GM18511 (cell line): ENCODE data around the gene PTCD2.

Source experiments
- ATAC-seq: cut with Tn5 transposase; IDR thresholded peaks from one replicate; pipeline ENCODE4 v1.9.1; 2021; ENCODE audit warnings: mild to moderate bottlenecking, moderate library complexity; ENCODE audit not compliant: unreplicated experiment

The PTCD2 gene

DNA sequence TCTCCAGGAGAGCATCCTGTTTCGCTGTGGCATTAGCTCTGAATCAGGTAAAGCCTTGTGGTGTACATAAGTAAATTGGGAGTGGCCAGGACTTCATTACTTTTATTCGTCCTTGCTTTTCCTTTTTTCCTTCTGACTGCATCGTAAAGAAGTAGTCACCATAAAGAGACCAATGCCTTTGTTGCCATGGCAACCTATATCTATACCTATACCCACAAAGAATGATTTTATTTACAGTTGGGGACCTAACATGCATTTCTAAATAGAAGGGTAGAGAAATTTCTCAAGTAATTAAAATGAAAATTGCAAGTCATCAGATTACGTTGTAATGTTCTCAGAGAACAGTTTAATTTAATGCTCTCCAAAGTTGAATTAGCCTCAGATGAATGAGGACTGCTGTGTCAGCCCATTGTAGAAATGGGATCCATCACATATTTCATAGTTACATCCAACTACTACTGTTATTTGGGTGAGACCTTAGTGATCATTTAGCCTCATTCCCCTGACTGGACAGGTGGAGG, 18.6 kb downstream of the PTCD2 start:
- ATAC-seq, result no peak

DNA sequence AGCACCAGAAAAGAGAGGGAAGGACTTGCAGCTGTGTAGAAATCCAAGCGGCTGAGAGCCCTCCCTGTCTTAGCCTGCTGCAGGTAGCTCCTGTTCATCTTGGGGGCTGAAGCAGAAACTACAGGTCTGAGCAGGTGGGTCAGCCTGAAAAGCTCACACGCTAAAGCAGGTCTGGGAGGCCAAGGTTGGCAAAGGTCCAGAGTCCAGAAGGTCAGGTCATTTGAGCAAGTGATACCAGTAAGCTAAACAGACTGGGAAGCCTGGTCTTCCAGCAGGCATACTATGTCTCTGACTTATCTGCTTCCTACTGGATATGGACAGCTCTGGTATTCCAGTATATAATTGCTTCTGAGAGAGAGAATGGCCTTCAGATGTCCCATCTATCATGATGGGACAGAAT, 26.2 kb downstream of the PTCD2 start:
- no peak for ATAC-seq

DNA sequence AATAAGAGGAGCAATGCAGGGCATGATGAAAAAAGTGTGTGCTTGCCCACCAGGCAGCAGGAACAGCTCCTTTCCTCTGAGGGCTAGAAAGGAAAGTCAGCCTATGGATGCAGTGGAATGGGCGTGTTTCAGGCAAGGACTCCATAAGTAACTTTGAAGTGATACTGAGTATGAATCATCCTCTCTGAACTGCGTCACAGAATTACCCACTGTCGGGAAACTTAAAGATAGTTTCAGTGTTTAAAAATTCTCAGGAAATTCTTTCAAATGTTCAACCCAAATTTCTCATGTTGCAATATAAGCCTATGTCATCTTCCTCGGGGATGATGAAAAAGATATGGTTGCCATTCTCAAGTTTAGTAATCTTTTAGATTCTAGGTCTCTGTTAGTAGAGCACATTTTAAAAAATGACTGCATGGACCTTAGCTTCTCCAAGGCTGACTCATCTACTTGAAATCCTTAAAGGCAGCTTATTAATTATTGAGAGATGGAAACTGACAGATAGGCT, 27.7 kb downstream of the PTCD2 start:
- no peak for ATAC-seq

DNA sequence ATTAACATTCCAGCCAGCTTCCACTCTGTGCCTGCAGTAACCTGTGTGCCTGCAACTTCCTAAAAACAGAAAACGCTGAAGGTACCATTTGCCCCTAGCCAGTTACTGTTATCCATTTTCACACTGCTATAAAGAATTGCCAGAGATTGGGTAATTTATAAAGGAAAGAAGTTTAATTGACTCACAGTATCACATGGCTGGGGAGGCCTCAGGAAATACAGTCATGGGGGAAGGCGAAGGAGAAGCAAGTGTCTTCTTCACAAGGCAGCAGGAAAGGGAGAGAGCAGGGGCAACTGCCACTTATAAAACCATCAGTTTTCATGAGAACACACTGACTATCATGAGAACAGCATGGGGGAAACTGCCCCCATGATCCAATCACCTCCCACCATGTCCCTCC, 31.2 kb downstream of the PTCD2 start:
- no peak for ATAC-seq

DNA sequence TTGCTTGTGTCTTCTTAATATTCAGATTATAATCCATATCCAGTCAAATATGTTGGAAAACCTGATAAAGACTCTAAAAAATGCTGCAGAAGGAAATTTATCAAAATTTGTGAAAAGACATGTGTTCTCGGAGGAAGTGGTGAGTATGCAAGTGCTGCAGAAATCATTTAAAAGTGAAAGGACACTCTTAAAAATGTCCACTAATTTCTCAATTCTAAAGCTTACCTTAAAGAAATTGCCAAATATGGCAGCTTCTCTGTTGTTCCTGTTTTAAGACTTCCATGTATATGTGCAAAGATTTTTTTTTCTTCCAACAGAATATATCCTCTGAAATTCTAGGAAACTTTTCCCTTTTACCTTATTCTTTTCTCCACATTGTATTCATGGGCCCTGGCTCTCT, 32.4 kb downstream of the PTCD2 start:
- ATAC-seq, result no peak

DNA sequence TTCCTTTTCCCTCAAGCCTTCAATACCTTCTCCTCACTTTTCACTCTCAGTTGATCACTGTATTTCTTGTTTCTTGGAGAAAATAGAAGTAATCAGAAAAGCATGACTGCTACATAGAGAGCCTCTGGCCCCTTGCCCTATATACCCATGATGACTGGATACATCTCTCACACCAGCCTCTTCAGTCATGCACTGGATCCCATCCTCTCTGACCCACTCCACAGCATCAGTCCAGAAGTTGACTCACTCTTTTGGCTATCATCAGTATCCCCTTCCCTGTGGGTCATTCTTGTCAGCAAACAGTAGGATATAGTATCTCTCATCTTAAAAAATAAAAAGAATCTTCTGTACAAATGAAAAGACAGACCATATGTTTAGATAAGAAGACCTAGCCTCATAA, 32.9 kb downstream of the PTCD2 start:
- no peak for ATAC-seq

DNA sequence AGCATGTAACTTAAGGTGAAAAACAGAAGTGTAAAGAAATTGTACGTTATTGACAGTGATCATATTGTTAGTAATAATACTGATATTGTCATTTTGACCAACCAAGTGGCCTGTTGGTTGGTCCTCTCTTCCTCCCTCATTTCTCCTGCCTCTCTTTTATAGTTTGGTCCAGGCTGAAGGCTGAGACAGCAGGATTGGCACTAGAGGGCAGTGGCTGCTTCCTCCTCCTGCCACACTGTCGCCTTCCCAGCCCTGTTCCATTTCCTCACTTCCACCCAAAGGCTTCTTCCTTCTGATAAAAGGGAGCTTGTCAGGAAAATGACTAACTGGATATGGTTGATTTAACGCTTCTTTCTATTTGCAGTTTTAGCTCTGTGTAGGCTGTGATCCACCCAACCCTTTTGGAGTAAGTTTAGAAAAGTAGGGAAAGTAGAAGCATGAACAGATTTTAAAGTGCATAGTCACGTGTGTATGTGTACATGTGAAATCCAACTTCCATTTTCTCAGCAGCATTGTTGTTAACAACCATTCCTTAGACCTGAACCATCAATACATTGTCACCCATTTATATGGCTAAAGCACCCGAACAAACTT, 35.6 kb downstream of the PTCD2 start:
- ATAC-seq, result no peak

DNA sequence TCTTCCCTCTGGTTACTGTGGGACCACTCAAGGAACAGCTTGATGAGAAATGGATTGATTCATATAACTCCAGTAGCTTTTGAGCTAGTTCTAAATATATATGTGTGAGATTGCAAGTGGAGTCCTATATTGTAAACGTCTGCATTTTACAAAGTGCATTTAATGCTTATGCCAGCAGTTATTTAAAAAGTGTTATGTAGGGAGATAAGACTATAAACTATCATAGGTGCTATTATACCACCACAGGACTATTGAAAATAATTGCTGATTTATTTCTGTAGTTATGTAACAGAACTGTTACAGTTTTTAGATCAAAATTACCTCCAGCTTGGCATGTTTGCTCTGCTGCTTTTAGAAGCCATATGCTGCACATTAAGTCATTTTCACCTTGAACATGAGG, 36.2 kb downstream of the PTCD2 start:
- no peak for ATAC-seq

DNA sequence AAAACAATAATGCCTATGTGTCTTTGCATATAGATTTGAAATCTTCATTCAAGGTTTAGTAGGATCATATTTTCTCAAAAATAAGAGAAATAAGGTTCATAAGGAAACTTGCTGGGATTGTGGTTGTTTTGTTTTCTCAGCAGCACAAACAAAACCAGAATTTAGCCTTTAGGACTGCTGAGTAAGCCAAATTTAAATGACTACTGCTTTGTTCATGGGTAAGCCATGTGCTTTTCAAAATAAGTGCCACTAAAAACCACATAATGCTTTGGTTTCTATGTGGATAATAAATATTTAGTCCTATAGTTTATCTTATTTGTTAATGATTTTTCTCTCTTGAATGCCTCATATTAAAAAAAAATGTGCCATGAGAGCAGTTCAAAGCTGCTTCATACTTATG, 38.8 kb downstream of the PTCD2 start:
- no peak for ATAC-seq

DNA sequence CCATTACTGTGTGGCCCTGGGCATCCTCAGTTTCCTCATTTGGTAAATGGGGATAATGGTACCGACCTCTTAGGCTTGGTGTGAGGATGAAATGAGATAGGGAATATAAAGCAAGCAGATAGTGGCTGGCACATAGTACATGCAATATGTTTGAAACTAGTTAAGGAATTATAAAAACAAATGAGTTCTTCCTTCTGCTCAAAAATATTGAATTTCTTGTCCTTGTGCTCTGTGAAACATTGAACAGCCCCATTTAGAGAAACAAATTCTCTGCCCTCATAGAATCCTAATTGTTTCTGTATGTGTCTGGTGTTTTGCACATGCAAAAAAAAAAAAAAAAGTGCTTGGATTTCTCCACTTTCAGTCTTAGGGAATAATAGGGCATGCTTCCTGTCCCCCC, 39.7 kb downstream of the PTCD2 start:
- no peak for ATAC-seq

DNA sequence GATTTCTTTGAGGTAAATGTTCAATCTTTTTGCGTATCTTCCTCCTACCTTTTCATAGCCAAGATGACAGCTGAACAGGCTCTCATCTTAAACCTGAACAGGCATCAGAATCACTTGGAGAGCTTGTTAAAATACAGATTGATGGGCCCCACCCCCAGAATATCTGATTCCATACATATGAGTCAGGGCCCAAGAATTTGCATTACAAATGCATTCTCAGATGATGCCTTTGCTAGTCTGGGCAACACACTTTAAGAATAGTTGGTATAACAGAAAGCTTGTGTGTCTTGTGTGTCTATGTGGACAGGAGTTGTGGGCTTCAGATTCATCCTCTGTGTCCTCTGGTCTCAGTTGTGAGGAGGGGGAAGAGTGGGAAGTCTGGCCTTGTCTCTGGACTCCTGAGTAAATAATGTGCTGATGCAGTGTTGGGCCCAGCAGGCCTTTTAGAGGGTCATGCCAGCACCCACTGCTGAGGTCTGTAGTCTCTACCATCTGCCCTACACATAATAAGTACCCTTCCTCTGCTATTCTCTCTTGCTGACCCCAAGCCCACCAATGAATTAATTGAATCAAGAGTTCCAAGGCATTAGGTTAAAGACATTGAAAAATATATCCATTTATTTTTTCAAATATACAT, 43.1 kb downstream of the PTCD2 start:
- no peak for ATAC-seq

DNA sequence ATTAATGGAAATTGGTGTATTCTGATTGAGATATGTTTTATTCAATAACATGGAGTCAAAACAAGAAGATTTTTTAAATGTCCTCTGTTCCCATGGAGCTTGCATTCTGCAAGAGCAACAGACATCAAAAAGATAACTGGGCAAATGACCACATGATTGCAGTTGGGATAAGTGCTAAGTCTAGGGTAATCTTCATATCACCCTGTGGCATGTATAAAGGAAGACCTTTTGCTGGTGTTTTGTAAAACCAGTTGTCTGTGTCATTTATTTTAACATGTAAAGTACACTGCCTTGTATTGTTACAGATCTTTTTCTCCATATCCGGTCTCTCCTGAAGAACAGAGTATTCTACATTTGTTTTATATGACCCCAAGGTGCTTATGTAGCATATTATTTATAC, 44.0 kb downstream of the PTCD2 start:
- no peak for ATAC-seq

DNA sequence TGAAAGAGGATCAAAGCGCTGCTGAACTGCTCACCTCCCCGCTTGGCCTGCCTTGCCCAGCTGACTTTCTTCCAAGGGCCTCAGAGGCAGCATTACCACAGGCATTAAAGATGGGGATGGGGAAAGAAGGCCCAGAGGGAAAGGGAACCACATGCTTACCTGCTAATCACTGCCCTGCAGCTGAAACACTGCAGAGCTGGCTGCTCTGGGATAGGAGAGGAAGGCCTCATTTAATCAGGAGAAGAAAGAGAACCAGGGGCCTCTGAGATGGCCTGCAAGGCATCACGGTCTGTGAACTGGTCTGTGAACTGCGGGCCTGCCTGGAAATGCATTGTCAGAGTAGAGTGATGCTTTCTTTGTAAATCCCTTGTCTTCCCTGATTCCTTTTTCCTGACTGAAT, 44.8 kb downstream of the PTCD2 start:
- ATAC-seq, result no peak

DNA sequence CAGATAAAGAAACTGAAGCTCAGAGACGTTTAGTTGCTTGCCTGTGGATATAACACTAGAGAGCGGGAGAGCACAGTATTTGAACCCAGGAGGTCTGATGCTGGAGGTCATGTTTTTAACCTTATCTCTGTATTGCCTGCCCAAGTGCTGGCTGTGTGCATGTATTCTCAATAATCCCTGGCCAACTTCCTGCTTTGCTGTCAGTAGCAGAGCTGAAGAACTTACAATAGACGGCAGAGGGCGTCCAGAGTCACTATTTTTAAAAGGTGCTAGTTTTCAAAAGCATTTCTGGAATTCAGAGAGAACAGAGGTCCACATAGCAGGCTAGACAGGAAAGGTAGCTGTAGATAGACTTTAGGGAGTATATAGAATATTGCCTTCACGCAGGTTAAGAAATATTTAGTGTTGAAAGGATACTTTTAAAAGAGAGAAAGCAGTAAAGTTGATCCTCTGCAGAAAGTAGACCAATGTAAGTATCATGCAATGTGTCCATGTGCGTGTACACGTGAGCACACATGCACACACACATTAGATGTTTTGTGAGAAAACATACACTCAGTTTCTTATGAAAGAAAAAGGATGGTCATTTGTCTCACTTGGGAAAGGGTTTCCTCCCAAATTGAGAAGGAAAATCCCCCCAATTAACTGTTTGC, 46.3 kb downstream of the PTCD2 start:
- peak; percentile 85 for ATAC-seq

DNA sequence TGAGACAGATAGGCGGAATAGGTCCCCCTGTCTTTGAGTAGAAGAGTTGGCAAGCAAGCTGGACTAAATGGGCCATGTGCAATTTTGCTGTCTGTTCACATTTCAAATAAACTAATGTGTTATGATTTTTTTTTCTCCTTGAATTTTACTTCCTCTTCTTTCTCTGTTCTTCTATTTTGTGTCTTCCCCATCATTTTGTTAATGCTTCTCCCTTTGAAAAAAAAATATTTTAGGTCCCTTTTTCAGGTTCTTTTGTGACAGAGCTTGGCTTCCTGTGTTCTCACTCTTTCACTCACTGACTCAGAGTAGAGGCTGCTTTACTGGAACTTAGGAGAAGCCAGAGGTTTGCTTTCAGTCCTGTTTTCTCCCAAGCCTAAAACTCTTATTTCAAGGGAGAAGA, 48.1 kb downstream of the PTCD2 start:
- no peak for ATAC-seq

DNA sequence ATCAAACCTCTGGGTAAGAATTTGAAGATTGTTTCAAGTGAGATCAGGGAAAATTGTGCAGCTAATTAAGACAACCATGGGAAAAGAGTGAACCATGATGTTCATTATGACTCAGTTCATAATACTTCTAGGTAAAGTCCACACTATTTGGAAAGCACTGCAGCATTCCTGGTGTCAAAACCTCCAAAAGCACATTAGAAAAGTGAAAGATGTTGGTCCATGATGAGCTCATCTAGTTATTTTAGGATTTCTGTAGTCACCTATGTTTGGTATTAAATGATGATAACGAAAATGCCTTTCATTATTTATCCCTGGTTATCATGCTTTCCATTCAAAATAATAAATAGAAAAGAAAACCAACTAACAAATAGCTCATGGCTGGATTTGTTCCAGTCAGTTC, 49.1 kb downstream of the PTCD2 start:
- no peak for ATAC-seq

DNA sequence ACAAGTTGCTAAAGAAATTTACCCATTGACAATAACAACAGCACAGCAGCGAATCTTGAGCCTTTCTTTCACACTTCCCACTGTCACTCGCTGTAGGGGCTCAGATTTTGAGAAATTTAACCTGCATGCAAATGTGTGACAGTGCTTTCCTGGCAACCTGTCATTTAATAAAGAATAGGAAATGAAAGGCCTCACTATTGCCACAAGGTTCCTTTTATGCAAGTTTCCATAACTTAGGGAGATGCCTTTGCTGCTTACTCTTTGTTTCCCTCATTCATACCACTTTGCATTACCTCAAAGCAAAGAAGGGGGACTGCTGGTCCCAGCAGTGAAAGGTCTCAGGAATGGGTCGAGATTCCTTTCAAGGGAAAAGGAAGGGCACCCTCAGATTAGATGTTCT, 49.5 kb downstream of the PTCD2 start:
- ATAC-seq, result no peak

DNA sequence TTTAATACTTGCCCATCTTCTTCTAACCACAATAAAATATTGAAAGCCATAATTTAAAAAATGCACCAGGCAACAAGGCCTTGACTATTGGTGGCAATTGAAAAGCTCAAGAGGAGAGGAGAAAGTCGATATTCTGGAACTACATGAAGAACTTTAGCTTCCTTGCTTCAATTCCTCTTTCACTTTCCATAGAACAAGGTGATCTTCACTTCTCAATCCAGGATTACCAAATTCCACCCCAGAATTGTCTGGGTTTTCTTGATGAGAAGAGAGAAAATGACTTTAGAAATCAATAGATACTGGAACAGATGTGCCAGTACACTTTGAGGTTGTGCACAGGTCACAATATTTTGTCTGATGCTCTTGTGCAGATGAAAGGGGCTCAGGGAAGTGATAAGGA, 52.2 kb downstream of the PTCD2 start:
- ATAC-seq, result no peak

DNA sequence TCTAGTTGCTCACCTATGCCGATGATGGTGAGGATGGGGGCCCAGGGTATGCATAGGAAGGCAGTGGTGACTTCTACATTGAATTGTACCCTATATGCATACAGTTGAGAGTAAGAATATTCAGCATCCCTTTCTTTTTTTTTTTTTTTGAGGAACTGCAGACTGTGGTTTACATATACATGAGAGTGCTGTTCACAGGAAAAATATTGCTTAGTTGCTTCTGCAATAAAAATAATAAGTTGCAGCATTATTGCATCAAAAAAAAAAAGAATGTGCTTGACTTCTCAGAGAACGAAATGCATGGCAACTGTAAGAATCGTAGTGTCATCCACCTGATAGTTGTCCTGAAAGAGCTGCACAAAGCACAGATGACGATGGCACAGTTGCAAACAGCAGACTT, 52.8 kb downstream of the PTCD2 start:
- ATAC-seq, result no peak

DNA sequence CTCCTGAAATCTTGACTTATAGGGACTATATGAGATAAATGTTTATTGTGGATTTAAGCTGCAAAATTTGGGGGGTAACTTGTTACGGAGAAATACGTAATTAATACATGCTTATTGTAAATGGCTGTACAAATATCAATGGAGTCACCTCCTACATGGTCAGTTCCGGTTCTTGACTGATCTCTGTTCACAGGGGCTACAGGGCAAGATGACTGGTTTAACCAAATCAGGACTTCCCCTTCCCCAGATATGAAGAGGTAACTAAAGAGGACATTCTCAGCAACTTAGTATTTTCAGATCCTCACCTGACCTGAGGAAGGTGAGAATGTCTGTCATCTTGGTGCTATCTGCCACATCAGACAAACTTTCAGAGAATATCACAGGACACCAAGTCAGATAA, 54.7 kb downstream of the PTCD2 start:
- no peak for ATAC-seq

DNA sequence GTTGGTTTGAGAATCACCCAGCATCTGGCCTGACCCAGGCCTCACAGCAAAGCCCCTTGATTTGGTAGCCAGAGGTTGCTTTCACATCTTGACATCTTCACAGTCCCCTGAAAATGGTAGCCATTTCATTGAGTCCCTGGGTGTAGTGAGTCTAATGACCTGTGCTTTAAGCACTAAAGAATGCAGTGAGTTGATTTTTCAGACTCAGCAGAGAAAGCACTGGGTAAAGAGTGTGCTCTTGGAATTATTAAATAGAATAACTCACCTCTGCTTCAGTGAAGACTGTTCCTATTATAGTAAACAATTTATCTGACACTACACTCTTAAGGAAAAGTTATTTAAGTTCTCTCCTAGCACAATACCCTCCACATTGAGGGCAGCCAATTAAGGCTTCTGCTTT, 56.2 kb downstream of the PTCD2 start:
- no peak for ATAC-seq

DNA sequence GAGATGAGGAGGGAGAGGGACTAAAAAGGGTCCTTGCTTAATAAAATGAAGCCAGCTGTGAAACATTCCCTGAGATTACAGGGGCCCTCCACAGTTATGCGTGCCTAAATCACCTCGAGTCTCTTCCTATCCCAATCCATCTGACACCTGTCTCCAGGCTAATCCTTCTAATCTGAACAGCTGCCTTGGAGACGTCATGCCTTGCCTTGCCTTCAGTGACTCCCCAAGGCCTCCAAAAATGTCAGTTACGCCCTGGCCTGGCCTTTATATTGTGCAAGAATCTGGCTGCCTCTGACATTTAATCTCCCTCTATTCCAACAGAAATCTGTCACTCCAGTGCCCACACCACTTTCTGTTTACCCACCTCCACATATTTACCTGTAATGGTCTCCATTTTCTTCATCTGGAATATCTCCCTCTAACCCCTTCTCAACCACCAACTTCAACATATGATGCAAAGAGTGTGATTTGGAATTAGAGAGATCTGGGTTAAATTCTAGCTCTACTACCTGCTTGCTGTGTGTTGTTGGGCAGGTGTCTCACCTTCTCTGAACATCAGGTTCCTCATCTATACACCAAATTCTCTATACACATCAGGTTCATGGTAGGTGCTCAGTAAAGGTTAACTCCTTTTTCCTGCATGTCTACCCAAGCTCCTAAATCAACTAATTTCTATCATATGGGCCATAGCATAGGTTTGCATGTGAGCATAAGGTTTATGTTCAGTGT, 57.9 kb downstream of the PTCD2 start:
- ATAC-seq, result no peak
